Cardiac fibroblast (primary cell): ENCODE measurements around the gene CCR7.

ENCODE experiments used
- DNase-seq, 2 donors: peaks; one replicate each; pipeline versions ENCODE4 v3.0.0 to v3.0.0-alpha.2; 2010; ENCODE audit warnings: low read depth in 2 of 2
- H3K4me3 ChIP-seq, 2 donors: replicated peaks in 1 of 2; 1 replicate in 1 of 2; 2 replicates in 1 of 2; pipeline ENCODE4 v1.5.1; 2011; ENCODE audit warnings: low read depth in 2 of 2, low read length in 2 of 2, mild to moderate bottlenecking in 2 of 2, moderate library complexity in 1 of 2
- TF ChIP-seq, protein P1 (sequence below): IDR thresholded peaks from one replicate; pipeline ENCODE4 v1.5.1; 2011; ENCODE audit warnings: low read depth, mild to moderate bottlenecking, low read length, inconsistent platforms

Gene CCR7

DNA sequence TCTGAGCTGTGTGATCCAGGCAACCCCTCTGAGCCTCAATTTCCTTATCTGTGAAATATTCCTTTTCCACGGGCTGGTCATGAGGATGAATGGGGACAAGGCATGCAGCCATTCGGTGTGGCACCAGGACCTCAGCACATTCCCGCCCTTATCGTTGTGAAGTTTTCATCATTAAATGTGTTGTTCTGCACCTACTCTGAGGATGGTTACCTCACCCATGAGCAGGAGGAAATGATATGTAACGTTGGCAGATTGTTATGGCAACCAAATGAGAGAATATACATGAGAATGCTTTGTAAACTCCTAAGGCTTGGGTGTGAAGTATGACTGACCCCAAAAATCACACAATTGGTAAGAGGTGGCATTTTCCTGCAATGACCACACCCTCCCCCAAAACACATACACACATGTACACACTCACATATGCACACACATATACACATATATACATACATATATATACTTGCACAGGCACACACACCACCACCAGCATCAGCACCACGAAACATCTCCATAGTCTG, 42.8 kb upstream of the CCR7 start:
- TF ChIP-seq, protein P1, sequence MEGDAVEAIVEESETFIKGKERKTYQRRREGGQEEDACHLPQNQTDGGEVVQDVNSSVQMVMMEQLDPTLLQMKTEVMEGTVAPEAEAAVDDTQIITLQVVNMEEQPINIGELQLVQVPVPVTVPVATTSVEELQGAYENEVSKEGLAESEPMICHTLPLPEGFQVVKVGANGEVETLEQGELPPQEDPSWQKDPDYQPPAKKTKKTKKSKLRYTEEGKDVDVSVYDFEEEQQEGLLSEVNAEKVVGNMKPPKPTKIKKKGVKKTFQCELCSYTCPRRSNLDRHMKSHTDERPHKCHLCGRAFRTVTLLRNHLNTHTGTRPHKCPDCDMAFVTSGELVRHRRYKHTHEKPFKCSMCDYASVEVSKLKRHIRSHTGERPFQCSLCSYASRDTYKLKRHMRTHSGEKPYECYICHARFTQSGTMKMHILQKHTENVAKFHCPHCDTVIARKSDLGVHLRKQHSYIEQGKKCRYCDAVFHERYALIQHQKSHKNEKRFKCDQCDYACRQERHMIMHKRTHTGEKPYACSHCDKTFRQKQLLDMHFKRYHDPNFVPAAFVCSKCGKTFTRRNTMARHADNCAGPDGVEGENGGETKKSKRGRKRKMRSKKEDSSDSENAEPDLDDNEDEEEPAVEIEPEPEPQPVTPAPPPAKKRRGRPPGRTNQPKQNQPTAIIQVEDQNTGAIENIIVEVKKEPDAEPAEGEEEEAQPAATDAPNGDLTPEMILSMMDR, result no peak
- H3K4me3 ChIP-seq, result no peak overlapping the region
- DNase-seq, result no peak

DNA sequence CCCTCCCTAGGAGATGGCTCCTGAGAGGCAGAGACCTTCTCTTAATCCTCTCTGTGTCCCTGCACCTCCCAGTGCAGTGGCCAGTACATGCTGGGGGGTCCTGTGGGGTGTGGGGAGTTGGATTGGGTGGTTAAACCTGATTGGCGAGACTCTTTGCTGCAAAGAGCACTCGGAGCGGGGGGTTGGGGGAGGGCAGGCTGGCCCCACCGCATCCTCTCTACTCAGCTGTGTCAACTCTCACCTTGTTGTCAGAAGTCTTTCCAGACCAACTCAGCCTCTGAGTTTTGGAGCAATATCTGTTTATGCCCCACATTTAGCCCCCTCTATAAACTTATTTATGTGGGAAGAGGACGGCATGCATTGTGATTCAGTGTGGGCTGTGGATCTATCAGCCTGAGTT, 42.4 kb upstream of the CCR7 start:
- H3K4me3 ChIP-seq, result no peak overlapping the region
- DNase-seq, result no peak

DNA sequence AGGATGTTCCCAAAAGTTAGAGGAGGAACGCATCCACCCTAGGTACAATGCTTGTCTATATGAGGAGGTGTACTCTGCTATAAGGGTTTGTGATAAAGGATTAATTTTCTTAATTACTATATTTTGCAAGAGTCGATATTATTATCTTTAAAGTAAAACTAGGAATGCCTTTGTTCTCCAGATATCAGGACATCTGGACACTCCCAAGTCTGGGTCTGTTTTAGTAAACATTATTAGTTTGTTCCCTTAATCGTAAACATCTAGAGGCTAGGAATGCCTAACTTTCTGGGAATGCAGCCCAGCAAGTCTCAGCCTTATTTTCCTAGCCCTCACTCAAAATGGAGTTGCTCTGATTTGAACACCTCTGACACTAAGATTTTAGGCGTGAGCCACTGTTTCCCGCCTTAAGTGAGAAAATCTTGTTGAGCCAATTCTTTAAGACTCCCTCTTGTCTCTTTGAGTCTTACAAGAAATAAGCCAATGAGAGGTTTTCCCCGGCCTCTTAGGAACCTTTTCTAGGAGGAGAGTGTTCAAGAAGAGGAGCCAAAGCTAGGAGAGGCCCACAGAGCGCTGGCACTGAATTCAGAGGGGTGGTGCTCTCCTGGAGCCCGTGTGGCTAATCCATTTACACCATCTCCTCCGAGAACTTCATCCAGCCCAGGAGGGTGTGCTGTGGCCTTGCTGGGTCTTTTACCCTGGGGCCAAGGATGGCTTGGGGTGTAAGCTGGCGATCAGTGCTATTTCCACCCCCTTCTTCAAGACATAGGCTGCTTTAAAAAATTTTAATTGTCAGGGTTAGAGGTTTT, 41.5 kb upstream of the CCR7 start:
- no peak overlapping the region for H3K4me3 ChIP-seq
- TF ChIP-seq, protein P1, result no peak
- DNase-seq, result no peak

More for the DNA sequence above, 42.4 kb upstream of the CCR7 start:
- TF ChIP-seq, protein P1, result no peak

DNA sequence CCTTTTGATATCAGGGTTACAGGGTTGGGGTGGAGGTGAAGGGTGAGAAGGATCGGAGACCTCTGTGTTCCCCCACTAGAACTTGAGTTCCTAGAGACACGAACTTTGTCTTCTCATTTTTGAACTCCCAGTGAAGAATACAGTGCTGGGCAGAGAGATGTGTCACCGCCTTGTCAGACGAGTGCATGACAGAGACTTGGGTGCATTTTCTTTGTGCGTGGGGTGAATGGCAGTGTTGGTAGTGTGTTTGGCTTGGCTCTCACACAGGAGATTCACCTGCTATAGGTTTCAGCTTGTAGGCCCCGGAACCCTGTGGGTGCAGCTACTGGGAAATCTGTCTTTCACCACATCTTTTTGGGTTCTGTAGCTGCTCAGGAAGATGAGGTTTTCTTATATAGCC, 40.0 kb upstream of the CCR7 start:
- no peak for DNase-seq
- TF ChIP-seq, protein P1, result no peak
- H3K4me3 ChIP-seq, result no peak overlapping the region

DNA sequence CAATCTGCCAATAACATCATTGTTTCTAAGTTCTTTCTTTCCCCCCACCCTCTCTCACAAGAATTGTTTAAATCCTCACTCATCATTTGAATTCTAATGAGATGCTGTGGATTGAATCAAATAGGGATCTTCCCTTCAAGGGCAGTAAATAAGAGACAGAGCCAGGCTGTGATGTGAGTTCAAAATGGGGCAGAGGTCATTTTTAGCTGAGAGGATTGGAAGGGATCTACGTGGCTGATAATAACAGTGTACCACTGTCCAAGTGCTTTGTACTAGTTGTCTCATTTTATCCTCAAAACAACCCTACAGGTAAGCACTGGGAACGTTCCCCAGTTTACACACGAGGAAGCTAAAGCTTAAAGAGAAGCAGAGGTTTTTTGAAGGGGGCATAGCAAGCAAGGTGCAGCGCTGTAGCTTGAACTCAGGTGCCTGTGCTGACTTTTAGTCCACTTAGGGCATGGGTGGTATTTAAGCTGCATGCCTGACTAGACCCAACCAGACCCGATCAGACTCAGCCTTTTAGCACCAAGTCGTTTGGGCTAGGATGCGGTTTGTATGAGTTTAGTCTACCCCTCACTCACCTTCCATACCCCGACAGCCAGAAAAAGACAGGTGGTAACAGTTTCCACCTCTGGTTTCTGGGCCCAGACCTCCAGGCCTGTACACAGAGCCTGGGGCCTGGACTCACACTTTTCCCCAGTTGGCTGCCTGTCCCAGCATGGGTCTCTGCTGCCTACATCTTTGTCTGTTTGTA, 39.2 kb upstream of the CCR7 start:
- DNase-seq, result no peak
- H3K4me3 ChIP-seq, result no peak overlapping the region
- TF ChIP-seq, protein P1, result no peak

DNA sequence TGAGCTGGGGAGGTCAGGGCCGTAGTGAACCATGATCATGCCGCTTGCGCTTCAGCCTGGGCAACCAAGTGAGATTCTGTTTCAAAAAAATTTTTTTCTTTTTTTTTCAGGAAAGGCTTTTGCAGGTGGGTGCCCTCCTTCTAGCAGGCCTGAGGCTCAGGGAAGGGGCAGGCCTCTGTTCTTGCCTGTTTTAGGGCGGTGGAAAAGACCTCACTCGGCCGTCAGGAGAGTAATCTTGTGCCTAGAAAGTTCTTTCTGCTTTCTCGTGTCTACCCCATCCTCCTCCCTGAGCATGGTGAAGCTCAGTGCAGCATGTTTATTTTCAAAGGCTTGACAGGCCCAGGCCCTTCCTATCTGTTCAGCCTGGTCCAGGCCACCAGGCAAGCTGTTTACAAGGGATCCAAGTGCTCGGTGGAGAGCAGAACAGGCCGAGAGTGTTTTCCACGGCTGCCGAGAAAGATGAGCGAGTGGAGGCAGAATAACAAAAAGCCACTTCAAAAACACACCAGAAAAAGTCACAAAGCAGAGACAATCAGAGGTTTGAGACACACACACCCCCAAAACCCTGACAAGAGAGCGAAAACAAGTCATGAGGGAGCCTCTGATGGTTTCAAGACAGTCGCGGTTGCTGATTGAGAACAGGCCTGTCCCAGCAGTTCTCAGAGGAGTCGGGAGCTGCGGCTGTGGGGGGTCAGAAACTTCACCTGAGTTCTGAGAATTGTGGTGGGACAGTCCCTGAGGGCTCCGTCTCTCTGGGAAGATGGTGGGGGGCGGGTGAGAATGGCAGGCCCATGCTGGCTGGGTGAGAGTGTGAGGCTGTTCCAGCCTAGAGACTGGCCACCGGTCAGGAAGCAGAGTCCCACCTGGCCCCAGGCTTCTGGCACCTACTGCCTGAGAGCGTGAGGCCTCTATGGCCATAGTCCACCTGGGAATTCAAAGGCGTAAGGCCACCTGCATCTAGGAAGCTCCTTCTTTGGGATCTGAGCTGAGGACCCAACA, 37.5 kb upstream of the CCR7 start:
- DNase-seq, result no peak
- no peak overlapping the region for H3K4me3 ChIP-seq
- TF ChIP-seq, protein P1, result no peak
